HepG2 (cell line): ENCODE results near the gene ZNF443. TPM values are rescaled to one million over a fixed set of nuclear protein-coding genes. Genes with fewer than 3 reads are reported as not detected.

Source experiments
- CERS6 ChIP-seq: sonication (generic); formaldehyde crosslinking; IDR thresholded peaks from 2 replicates; pipeline ENCODE4 v1.5.0; 2020; ENCODE audit warnings: missing genetic modification reagents
- DNMT1 ChIP-seq: sonication (generic); formaldehyde crosslinking; IDR thresholded peaks from 2 replicates; pipeline ENCODE4 v1.5.1; 2020; ENCODE audit warnings: mild to moderate bottlenecking, missing genetic modification reagents
- HBP1 ChIP-seq: IDR thresholded peaks from 2 replicates; pipeline ENCODE4 v1.6.1; 2016; ENCODE audit warnings: low read depth, control low read depth
- KIAA2018 ChIP-seq: sonication (generic); formaldehyde crosslinking; IDR thresholded peaks from 2 replicates; pipeline ENCODE4 v1.5.0; 2020; ENCODE audit warnings: mild to moderate bottlenecking, missing genetic modification reagents, borderline replicate concordance
- MNT ChIP-seq: fragments of 450-650 bp; IDR thresholded peaks from 2 replicates; pipeline ENCODE4 v1.6.1; 2016
- RCOR2 ChIP-seq: IDR thresholded peaks from 2 replicates; pipeline ENCODE4 v1.6.1; 2016; ENCODE audit warnings: missing biosample characterization, missing genetic modification reagents
- TAF1 ChIP-seq: sonication (generic); formaldehyde crosslinking; IDR thresholded peaks from 2 replicates; pipeline ENCODE4 v1.4.0; 2020; ENCODE audit warnings: missing genetic modification reagents
- TIGD3 ChIP-seq: sonication (generic); formaldehyde crosslinking; IDR thresholded peaks from 2 replicates; pipeline ENCODE4 v1.5.1; 2020; ENCODE audit warnings: mild to moderate bottlenecking, missing genetic modification reagents, borderline replicate concordance
- ZBTB44 ChIP-seq: sonication (generic); formaldehyde crosslinking; IDR thresholded peaks from 2 replicates; pipeline ENCODE4 v1.4.0; 2020; ENCODE audit warnings: missing genetic modification reagents
- ZC3H13 ChIP-seq: sonication (generic); formaldehyde crosslinking; IDR thresholded peaks from 2 replicates; pipeline ENCODE4 v1.8.1; 2023; ENCODE audit warnings: mild to moderate bottlenecking, missing genetic modification reagents, moderate library complexity
- ZNF510 ChIP-seq: sonication (generic); formaldehyde crosslinking; IDR thresholded peaks from 2 replicates; pipeline ENCODE4 v1.4.0; 2020; ENCODE audit warnings: low read depth, mild to moderate bottlenecking, missing genetic modification reagents
- ZNF564 ChIP-seq: sonication (generic); formaldehyde crosslinking; IDR thresholded peaks from 2 replicates; pipeline ENCODE4 v1.8.1; 2023; ENCODE audit warnings: mild to moderate bottlenecking, missing genetic modification reagents
- polyA plus RNA-seq, 8 experiments: library from polyadenylated mRNA; depleted of rRNA in 3 of 8; stranded (reverse) in 7 of 8; unstranded in 1 of 8; fragments of >200 nt; fragmentation: Illumina TruSeq in 4 of 8; extraction: Trizol in 4 of 8; gene quantifications; 2 replicates each; pipeline versions ENCODE4 v1.2.1 to v1.2.3, GENCODE V29; 2011 to 2016; ENCODE audit warnings: low read depth in 4 of 8, missing spikeins in 1 of 8, mixed read lengths in 1 of 8; ENCODE audit not compliant: insufficient read depth in 1 of 8
- total RNA-seq, 5 experiments: library from RNA; depleted of rRNA; stranded (reverse); fragments of >200 nt; fragmentation: Illumina TruSeq; extraction: Trizol; gene quantifications; 2 replicates each; pipeline ENCODE4 v1.2.3, GENCODE V29; 2016; ENCODE audit warnings: low read depth in 1 of 5

Gene ZNF443
- total and polyA plus RNA-seq, 2 of the 13 experiments (the other 11 are each of a cell fraction or from before 2014, with no cell fraction given), result 3.6 to 19.0 TPM

- TF ChIP-seq HBP1 (no peak), ZNF564 (CRISPR knock-in tag) (no peak), ZBTB44 (CRISPR knock-in tag) (no peak), TIGD3 (CRISPR knock-in tag) (no peak), KIAA2018 (CRISPR knock-in tag) (no peak), ZNF510 (CRISPR knock-in tag) (no peak), RCOR2 (no peak), CERS6 (CRISPR knock-in tag) (no peak), MNT (peak; percentile 25; the same call in 1 of the 2 replicates), ZC3H13 (CRISPR knock-in tag) (0 out of 2 replicates have a peak, but pooled peaks have one; percentile 29), DNMT1 (CRISPR knock-in tag) (no peak), TAF1 (CRISPR knock-in tag) (peak; percentile 68; the same call in 1 of the 2 replicates)
These were observed at the start of gene ZNF443 (continued) for GRCh38 chr19:12440541-12441316.
